Stomach smooth muscle (tissue), 2 donors: Measurements from ENCODE around the gene GABRE.

ENCODE experiments used
- H3K27ac ChIP-seq: one replicate; pipeline ENCODE4 v1.7.0; 2013; ENCODE audit warnings: mild to moderate bottlenecking, low read length, inconsistent platforms
- H3K27me3 ChIP-seq, 2 donors: one replicate each; pipeline ENCODE4 v1.7.0; 2013; ENCODE audit warnings: low read length in 2 of 2; ENCODE audit not compliant: insufficient read depth in 2 of 2, control insufficient read depth in 1 of 2
- H3K36me3 ChIP-seq, 2 donors: one replicate each; pipeline ENCODE4 v1.7.0; 2013; ENCODE audit warnings: low read length in 2 of 2; ENCODE audit not compliant: control insufficient read depth in 2 of 2, insufficient read depth in 2 of 2
- H3K4me1 ChIP-seq: one replicate; pipeline ENCODE4 v1.7.0; 2013; ENCODE audit warnings: low read length; ENCODE audit not compliant: control insufficient read depth, insufficient read depth
- H3K4me3 ChIP-seq, 2 donors: one replicate each; pipeline ENCODE4 v1.7.0; 2013; ENCODE audit warnings: low read length in 2 of 2
- H3K9ac ChIP-seq, 2 donors: one replicate each; pipeline ENCODE4 v1.7.0; 2013; ENCODE audit warnings: low read length in 2 of 2, mild to moderate bottlenecking in 1 of 2
- H3K9me3 ChIP-seq, 2 donors: one replicate each; pipeline ENCODE4 v1.7.0; 2013; ENCODE audit warnings: low read length in 2 of 2; ENCODE audit not compliant: control insufficient read depth in 2 of 2
- donor health status: healthy.
- donor health status: Pancreatic carcinoma.

The GABRE gene

GRCh38 chrX:151984902-151985301, 10.4 kb upstream of the GABRE start:
- Histone ChIP-seq H3K9ac (no peak overlapping the region), H3K36me3 (no peaks in the 10 kb centered on the region), H3K9me3 (no peaks in the 10 kb centered on the region), H3K4me3 (no peak overlapping the region), H3K27me3 (no peaks in the 10 kb centered on the region), H3K4me1 (no peaks in the 10 kb centered on the region), H3K27ac (no peak overlapping the region)

DNA sequence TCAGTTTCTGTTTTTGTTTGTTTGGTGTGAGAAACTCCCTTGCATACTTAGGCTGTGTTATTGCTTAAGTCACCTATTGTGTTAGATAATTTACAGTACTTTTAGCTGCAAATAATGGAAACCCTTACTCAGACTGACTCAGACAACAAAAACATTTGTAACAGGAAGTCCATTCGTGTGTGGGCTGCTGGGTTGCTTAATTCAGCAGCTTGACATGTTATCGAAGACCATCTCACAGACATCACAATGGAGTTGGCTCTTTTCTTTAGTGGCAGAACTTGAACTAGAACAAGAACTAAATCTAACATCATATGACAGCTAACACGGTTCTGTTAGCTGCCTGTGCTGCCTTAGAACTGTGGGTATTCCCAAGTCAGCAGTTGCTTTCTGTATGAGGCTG, 9.9 kb upstream of the GABRE start:
- no peak overlapping the region for H3K27ac ChIP-seq
- H3K36me3 ChIP-seq, result no peaks in the 10 kb centered on the region

DNA sequence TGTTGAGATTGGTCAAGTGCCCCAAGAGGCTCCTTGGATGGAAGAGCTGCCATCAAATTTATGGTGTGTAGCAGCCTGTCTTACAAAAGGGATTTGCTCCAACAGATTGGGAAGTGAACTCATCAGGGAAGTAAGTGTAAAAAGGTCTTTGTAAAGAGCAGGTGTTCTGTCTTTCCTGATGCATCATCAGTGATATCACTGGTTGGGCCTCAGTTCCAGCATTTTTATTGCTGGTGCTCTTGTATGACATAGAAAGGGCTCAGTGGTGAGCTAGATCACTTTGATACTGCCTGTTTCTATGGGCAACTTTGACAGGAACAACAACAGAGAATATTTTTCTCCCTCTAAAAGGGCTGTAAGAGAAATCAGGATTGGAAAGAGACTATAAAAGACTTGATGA, 8.7 kb upstream of the GABRE start:
- no peaks in the 10 kb centered on the region for H3K27me3 ChIP-seq
- no peaks in the 10 kb centered on the region for H3K36me3 ChIP-seq
- no peaks in the 10 kb centered on the region for H3K9me3 ChIP-seq
- H3K4me1 ChIP-seq, result no peaks in the 10 kb centered on the region
- H3K9ac ChIP-seq, result no peak overlapping the region
- H3K27ac ChIP-seq, result no peak overlapping the region
- H3K4me3 ChIP-seq, result no peak overlapping the region

More for the DNA sequence above, 9.9 kb upstream of the GABRE start:
- no peaks in the 10 kb centered on the region for H3K4me1 ChIP-seq
- no peak overlapping the region for H3K9ac ChIP-seq
- H3K9me3 ChIP-seq, result no peaks in the 10 kb centered on the region
- H3K4me3 ChIP-seq, result no peak overlapping the region
- no peaks in the 10 kb centered on the region for H3K27me3 ChIP-seq

DNA sequence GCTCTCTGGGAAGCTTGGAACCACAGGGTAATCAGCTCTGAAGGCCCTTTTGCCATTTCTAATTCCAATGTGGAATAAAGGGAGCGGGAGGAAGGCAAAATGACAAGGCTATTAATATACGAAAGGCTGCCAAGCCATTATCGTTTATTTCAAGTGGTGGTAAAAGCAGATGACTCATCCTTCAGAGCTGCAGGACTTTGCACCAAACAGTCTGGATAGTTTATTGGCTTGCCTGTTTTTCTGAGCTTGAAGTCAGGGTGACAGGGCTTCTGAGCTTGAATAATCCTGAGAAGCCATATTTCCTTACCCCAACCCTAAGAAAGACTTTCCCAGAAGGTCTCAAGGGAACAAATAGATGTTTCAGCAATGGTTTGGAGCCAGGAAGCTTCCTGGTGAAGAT, 7.7 kb upstream of the GABRE start:
- Histone ChIP-seq H3K9me3 (peaks cover 0 to 2% of the 10 kb centered on the region in 2 donors), H3K27ac (no peak overlapping the region), H3K4me3 (no peak overlapping the region), H3K27me3 (no peaks in the 10 kb centered on the region), H3K36me3 (no peaks in the 10 kb centered on the region), H3K9ac (no peak overlapping the region), H3K4me1 (no peaks in the 10 kb centered on the region)

- Histone ChIP-seq H3K9ac (no peak overlapping the region), H3K27ac (no peak overlapping the region), H3K4me3 (no peak overlapping the region), H3K9me3 (peaks cover 0 to 2% of the 10 kb centered on the region in 2 donors), H3K36me3 (no peaks in the 10 kb centered on the region), H3K27me3 (no peaks in the 10 kb centered on the region), H3K4me1 (no peaks in the 10 kb centered on the region)
Observed at GRCh38 chrX:151981129-151981528, 6.7 kb upstream of the GABRE start.

- Histone ChIP-seq H3K36me3 (no peaks in the 10 kb centered on the region), H3K9ac (no peak overlapping the region), H3K27me3 (peaks cover 0 to 2% of the 10 kb centered on the region in 2 donors), H3K9me3 (peaks cover 0 to 2% of the 10 kb centered on the region in 2 donors), H3K4me1 (peaks cover 13% of the 10 kb centered on the region), H3K27ac (no peak overlapping the region), H3K4me3 (no peak overlapping the region)
Observed at GRCh38 chrX:151977923-151978322, 3.4 kb upstream of the GABRE start.

DNA sequence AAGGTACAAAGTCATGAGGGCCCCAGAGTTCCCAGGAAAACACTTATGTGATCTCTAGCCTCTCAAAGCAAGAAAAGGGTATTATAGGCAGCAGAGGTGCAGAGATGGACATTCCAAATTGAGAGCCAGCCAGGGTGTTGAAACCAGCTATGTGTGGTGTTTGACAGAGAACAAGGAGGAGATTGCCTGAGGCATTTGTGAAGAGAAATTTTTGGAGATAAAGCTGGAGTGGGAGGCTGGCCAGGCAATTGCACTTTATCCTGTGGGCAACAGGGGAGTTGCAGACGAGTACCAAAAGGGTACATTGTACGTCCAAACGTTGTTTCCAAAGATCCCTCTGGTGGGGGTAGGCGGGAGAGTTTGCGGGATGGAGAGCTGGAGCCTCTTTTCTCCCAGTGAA, 2.5 kb upstream of the GABRE start:
- Histone ChIP-seq H3K27ac (no peak overlapping the region), H3K4me1 (peaks cover 13% of the 10 kb centered on the region), H3K36me3 (no peaks in the 10 kb centered on the region), H3K9me3 (peaks cover 0 to 2% of the 10 kb centered on the region in 2 donors), H3K4me3 (no peak overlapping the region), H3K9ac (no peak overlapping the region), H3K27me3 (peaks cover 0 to 2% of the 10 kb centered on the region in 2 donors)

- no peaks in the 10 kb centered on the region for H3K36me3 ChIP-seq
- H3K27ac ChIP-seq, result no peak overlapping the region
- no peak overlapping the region for H3K4me3 ChIP-seq
- no peak overlapping the region for H3K9ac ChIP-seq
- H3K27me3 ChIP-seq, result peaks cover 0 to 2% of the 10 kb centered on the region in 2 donors
- peaks cover 0 to 2% of the 10 kb centered on the region in 2 donors for H3K9me3 ChIP-seq
- peaks cover 13% of the 10 kb centered on the region for H3K4me1 ChIP-seq
Observed at GRCh38 chrX:151975736-151976275, 1.3 kb upstream of the GABRE start.

DNA sequence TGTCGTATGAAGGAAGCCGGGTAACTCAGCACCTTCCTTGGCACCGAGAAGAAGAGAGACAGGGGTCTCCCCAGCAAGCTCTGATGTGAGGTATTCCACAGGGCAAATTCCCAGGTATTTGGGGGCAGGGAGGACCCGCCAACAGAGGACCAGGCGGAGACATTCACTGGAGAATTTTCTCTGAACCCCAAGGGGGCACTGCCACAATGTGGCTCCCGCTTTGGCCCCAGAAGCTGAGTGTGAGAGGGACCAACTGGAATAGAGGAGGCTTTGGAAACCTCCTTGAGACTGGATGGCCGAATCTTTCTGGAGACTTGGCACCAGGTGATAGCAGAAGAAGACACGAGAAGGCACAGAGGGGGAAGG, 735 bp upstream of the GABRE start:
- H3K9ac ChIP-seq, result no peak overlapping the region
- H3K36me3 ChIP-seq, result no peaks in the 10 kb centered on the region
- peak overlapping the region in 1 of 2 donors; percentile 68 for H3K4me3 ChIP-seq
- peaks cover 0 to 2% of the 10 kb centered on the region in 2 donors for H3K9me3 ChIP-seq
- peaks cover 0 to 2% of the 10 kb centered on the region in 2 donors for H3K27me3 ChIP-seq
- no peak overlapping the region for H3K27ac ChIP-seq
- H3K4me1 ChIP-seq, result peaks cover 13% of the 10 kb centered on the region

- H3K4me1 ChIP-seq, result peaks cover 13% of the 10 kb centered on the region
- peak overlapping the region; percentile 35 to 68 for H3K4me3 ChIP-seq
- H3K36me3 ChIP-seq, result no peaks in the 10 kb centered on the region
- H3K9ac ChIP-seq, result no peak overlapping the region
- peak overlapping the region; percentile 37 for H3K27ac ChIP-seq
- H3K9me3 ChIP-seq, result peaks cover 0 to 2% of the 10 kb centered on the region in 2 donors
- peaks cover 0 to 2% of the 10 kb centered on the region in 2 donors for H3K27me3 ChIP-seq
Observed at GRCh38 chrX:151973851-151974335, 583 bp downstream of the GABRE start.

GRCh38 chrX:151973060-151973661, 1.3 kb downstream of the GABRE start:
- Histone ChIP-seq H3K4me1 (peaks cover 13% of the 10 kb centered on the region), H3K9ac (no peak overlapping the region), H3K36me3 (peaks cover 0 to 2% of the 10 kb centered on the region in 2 donors), H3K27ac (peak overlapping the region; percentile 37), H3K9me3 (peaks cover 0 to 2% of the 10 kb centered on the region in 2 donors), H3K27me3 (peaks cover 0 to 2% of the 10 kb centered on the region in 2 donors), H3K4me3 (peak overlapping the region in 1 of 2 donors; percentile 68)
